ENCODE measurements around the gene DEFB131B.
"Not testable (repeated sequence)": the region's sequence is repeated elsewhere in the genome, so short reads cannot be mapped to it uniquely, and the experiment has no call there.

Gene DEFB131B

DNA sequence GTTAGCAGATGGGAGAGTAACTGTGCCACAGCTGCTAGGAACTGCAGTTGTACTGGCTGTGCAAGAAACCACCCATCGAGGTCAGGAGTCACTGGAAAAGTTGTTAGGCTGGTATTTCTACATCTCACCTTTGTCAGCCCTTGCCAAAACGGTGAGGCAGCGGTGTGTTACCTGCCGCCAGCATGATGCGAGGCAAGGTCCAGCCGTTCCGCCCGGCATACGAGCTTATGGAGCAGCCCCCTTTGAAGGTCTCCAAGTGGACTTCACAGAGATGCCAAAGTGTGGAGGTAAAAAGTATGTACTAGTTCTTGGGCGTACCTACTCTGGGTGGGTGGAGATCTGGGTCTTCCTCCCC is 33.7 kb downstream of the DEFB131B start:
- DNase-seq, result not testable (repeated sequence)

- no peak for DNase-seq
Observed at GRCh38 chr11:71913756-71914526, 35.7 kb downstream of the DEFB131B start.

DNA sequence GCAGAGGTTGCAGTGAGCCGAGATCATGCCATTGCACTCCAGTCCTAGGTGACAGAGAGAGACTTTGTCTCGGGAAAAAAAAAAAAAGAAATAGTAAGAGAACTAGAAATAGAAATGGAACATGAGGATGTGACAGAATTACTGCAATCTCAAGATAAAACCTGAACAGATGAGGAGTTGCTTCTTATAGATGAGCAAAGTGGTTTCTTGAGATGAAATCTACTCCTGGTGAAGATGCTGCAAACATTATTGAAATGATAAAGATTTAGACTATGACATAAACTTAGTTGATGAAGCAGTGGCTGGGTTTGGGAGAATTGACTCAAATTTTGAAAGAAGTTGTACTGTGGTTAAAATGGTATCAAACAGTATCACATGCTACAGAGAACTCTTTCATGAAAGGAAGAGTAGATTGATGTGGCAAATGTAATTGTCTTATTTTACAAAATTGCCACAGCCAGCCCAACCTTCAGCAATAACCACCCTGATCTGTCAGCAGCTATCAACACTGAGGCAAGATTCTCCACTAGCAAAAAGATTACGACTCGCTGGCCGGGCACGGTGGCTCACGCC is 36.5 kb downstream of the DEFB131B start:
- DNase-seq, result no peak

- no peak for DNase-seq
Observed at GRCh38 chr11:71917646-71918140, 39.4 kb downstream of the DEFB131B start.

GRCh38 chr11:71927820-71928736 is 49.8 kb downstream of the DEFB131B start, which contains the start of gene XNDC1N:
Gene XNDC1N, minus strand, starts transcription at chr11:71928594. Its CDS starts 5,241 bp downstream, at chr11:71923353.
- peak; percentile 93 for DNase-seq

DNA sequence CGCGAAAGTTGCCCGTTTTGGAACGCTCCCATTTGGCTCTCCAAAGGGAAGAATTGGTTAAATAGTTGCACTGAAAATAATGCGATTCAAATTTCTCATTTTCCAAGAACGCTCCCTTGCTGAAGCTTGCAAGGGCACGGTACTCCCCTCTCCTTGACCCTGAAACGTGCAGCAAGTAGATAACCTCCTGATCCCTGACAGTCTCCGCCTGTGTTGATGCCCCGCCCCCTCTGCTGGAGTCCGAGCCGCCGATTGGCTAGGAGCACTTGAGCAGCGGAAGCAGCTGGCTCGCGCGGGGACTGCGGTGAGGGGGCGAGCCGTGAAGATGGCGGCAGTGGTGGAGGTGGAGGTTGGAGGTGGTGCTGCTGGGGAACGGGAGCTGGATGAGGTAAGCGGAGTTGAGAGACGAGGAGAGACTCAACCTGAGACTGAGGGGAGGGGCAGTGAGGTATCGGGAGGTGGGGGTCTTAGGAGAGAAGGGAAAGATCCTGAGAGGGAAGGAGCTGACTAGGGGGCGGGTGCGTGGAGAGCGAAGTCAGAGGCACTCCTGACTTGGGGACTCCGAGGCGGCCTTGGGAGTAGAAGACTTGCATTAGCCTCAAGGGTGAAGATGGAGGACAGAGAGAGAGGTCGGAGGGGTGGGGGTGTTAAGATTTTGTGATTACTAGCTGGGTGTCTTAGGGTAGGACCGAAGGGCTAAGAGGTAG is 50.6 kb downstream of the DEFB131B start, which contains the start of gene RNF121:
TSS of gene RNF121 (plus strand) at position 310 of the 707 bp plus-strand sequence. CDS start at position 326, 16 bp downstream.
- peak; percentile 98 for DNase-seq

DNA sequence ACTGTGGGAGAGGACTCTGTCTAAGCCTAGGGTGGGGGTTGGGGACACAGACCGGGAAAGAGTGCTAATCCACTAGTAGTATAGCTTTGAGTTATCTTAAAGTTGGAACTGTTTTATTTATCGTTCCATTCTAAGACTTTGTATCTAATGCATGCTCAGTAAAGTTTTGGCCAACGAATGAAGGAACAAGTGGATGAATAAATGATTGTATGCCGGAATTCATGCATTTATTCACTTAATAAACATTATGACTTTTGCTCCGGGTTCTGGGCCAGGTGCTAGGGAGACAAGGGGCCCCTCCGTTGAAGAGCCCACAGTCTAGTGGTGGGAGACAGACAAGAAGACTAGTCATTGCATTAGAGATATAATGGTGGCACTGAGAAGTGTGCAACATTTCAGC is 51.2 kb downstream of the DEFB131B start:
- no peak for DNase-seq

- DNase-seq, result no peak
Observed at GRCh38 chr11:71930556-71931244, 52.4 kb downstream of the DEFB131B start.

- DNase-seq, result no peak
Observed at GRCh38 chr11:71931245-71931602, 53.0 kb downstream of the DEFB131B start.

DNA sequence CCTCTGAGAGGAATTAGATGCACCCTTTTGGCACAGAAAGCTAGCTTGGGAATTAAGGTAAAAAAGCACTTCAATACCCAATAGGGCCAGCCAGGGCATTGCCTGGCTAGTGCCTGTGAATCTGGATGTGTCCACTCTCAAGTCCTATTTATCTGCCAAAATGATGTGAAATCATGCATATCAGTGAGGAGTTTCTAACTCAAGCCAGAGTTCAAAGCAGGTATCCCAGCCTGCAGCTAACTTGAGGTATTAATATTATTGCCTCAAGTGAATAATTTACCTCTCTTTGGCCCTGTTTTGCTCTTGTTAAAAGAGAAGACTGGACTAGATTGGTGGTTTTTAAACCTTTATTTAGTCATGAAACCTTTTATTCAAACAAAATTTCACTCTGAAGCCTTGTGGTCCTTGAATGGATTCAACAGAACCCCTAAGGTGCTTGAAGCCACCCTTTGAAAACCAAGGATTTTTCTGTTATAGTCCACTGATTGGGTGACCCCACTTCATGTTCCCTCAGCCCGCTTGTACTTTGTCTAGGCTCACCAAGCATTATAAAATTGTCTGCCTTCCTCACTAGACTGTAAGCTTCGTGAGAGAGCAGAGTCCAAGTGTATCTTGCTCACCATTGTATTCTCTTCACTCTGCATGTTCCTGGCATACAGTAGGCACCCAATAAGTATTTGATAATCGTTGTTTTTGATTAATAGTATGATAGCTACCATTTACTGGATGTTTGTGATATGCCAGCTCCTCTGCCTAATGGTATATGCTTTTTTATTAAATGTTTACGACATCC is 55.1 kb downstream of the DEFB131B start:
- DNase-seq, result no peak

All from NCI-H1105 (cell line).